GM18508 (cell line): ENCODE results near the gene DNMT1.

Experiments
- ATAC-seq: cut with Tn5 transposase; IDR thresholded peaks from one replicate; pipeline ENCODE4 v1.9.1; 2021; ENCODE audit warnings: moderate number of reproducible peaks; ENCODE audit not compliant: insufficient read depth, unreplicated experiment

Gene DNMT1

DNA sequence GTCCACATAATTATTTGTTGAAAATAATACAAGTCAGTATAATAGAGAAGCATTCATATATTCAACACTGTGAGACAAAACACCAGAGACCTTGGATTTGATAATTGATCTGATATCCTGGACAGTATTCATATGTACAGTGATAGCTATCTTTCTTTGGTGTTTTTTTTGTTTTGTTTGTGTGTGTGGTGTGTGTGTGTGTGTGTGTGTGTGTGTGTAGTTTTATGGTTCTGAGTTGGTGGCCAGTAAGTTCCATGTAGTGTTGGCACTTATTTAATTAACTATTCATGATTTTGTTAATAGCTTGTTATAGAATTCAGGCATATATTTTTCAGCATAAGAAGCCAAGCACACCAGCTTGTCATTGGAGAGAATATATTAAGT is 90.6 kb downstream of the DNMT1 start:
- ATAC-seq: no peak

- no peak for ATAC-seq
Observed at GRCh38 chr19:10102787-10103236, 91.9 kb downstream of the DNMT1 start.

DNA sequence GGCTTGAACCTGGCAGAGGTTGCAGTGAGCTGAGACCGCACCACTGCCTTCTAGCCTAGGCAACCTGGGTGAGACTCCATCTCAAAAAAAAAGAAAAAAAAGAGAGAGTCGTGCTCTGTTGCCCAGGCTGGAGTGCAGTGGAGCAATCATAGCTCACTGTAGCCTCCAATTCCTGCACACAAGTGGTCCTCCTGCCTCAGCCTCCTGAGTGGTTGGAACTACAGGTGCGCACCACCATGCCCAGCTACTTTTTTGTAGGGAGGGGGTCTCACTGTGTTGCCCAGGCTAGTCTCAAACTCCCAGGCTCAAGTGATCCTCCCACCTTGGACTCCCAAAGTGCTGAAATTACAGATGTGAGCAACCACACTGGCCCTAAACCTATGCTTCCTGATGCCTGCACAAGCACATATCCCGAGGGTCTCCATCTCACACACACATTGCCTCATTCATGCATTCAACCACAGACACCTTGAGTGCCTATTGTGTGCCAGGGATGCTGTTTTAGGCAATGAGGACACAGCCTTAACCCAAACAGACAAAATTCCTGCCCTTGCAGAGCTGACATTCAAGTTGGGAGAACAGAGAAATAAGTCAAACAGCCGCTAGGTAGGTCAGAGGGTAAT is 94.5 kb downstream of the DNMT1 start:
- ATAC-seq: no peak

DNA sequence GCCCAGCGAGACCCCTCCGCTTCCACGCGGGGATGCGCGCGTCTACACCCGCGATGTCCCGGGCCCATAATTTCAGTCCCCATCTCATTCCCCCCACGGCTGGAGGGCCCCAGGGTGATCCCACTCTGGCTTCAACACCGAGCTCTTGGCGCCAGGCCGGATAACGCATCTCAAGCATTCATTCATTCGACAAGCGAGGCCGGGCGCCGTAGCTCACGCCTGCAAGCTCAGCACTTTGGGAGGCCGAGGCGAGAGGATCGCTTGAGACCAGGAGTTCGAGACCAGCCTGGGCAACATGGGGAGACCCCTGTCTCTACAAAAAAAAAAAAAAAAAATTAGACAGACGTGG is 98.2 kb downstream of the DNMT1 start:
- ATAC-seq: no peak

GRCh38 chr19:10095948-10096614 is 98.7 kb downstream of the DNMT1 start:
- no peak for ATAC-seq

- no peak for ATAC-seq
Observed at GRCh38 chr19:10095622-10095947, 99.2 kb downstream of the DNMT1 start.

DNA sequence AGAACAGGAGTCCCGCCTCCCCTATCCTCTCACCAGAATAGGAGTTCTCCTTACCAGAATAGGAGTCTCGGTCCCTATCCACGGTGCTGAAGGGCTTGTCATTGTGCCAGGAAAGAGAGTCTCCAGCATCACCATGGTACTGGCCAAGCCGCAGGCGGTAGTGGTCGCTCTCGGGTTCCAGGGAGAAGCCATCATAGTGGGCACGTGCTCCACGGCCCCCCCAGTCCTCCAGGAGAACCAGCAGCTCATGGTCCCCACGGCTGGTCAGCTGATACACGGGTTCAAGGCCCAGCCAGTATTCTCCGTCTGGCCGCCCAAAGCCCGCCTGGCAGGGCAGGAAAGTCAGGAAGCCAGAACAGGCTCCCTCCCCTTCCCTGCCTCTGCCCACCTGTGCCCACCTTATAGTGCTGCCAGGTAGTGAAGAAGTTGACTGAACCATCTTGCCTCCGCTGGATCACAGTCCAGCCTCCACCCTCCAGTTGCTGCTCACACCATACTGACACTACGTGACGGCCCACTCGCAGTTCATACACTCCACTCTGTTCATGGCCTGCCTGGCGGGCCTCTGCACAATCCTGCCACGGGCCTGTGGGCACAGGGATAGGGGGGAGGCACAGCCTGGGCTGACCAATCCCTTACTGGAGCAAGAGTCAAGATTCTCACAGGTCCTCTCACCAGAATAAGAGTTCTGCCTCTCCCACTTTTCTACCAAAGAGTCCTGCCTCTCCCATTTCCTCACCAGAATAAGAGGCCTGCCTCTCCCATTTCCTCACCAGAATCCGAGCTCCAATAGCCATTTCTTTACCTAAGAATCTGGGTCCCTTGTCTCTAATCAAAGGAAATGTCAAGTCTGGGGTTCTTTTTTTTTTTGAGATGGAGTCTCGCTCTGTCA is 101.2 kb downstream of the DNMT1 start:
- ATAC-seq: no peak

DNA sequence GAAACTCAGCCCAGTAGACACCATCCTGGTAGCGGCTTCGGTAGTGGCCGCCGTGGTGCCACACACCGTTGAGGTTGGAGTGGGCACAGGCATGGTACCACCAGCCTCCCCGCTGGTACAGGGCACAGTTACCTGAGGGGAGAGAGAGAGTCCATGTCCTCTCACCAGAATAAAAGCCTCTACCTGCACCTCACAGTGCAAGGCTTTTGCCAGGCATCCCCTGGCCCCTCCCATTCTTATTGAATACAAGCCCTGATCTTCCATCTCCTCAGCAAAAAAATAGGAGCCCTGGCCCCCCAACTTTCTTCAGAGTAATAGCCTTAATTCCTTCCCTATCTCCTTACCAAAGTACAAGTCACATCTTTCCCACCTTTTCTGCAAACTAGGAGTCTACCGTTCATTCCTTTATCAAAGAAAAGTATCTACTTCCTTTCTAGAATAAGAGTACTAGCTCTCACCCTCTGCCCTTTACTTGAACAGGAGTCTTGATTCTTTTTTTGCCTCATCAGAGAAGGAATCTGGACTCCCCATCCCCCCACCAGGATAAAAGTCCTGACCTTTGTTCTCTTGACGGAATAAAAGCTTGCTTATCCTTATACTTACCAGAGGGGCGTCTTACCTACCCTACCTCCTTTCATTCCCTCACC is 102.0 kb downstream of the DNMT1 start:
- ATAC-seq: no peak

DNA sequence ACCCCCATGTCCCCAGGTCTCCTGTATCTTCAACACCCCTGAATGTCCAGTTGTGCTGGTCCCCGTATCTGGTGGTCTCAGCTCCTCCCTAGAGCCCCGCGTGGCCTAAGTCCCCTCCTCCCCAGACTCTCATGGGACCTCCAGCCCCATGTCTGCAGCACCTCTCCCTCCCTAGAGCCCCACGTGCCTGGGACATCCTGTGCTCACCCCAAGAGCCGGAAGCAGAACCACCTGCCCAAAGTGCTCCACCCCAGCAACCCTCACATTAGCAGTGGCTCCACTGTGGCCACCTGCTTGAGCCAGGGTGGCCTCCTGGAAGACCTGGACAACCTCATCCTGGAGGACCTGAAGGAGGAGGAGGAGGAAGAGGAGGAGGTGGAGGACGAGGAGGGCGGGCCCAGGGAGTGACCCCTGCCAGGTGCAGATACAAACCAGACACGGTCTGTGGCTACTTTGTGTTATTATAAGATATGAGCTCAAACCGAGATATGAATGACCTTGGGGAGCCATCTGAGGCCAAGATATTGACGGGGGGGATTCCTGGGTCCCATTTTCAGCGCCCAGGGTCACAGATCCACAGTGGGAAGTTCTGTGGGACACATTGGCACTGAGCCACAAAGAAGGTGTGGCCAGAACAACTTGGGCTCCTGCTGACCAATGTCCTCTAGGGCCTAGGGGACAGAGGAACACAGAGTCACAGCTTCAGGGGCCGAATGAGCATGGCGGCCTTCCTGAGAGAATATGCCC is 102.7 kb downstream of the DNMT1 start:
- ATAC-seq: no peak

GRCh38 chr19:10091370-10091687 is 103.4 kb downstream of the DNMT1 start:
- ATAC-seq: no peak

- ATAC-seq: no peak
Observed at GRCh38 chr19:10089801-10090375, 104.9 kb downstream of the DNMT1 start.

DNA sequence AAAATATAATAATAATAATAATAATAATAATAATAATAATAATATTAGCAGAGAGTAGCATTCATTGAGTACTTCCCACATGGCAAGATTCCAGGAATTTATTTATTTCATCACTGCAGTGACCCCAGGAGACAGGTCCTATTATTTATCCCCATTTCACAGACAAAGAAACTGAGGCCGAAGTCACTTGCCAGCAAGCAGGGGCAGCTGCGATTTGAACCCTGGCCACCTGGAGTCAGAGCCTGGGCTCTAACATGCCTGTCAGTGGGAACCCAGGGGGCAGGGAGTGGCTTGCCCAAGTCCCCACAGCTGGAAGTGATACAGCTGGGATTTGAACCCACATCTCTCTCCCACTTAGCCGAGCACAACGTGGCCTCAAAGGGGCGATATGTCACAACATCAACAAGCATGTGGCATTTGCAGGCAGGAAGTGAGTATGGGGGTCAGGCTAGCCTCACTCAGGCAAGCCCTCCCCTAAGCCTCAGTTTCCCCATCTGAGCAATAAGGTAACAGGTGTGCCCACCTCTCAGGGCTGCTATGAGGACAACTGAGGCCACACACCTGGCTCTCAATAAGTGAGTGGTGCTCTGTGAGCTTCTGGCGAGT is 105.7 kb downstream of the DNMT1 start:
- no peak for ATAC-seq

- ATAC-seq: no peak
Observed at GRCh38 chr19:10087296-10088061, 107.3 kb downstream of the DNMT1 start.

GRCh38 chr19:10086591-10087192 is 108.1 kb downstream of the DNMT1 start:
- ATAC-seq: no peak

- no peak for ATAC-seq
Observed at GRCh38 chr19:10085641-10086590, 108.8 kb downstream of the DNMT1 start, which contains the start of gene SHFL. TSS of gene SHFL (plus strand) at chr19:10086317. CDS start at chr19:10086428, 111 bp downstream.

DNA sequence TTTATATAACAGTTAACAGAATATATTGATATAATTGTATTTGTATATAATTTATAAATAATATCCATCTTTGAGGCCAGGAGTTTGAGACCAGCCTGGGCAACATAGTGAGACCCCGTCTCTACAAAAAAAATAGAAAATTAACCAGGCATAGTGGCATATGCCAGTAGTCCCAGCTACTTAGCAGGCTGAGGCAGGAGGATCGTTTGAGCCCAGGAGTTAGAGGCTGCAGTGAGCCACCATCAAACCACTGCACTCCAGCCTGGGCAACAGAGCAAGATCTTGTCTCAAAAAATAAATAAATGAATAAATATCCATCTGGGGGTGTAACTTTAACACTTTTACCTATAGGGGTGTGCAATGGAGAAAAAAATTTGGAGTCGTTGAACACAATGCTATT is 110.0 kb downstream of the DNMT1 start:
- ATAC-seq: no peak

- no peak for ATAC-seq
Observed at GRCh38 chr19:10083911-10084310, 110.8 kb downstream of the DNMT1 start.
